Subcutaneous adipose tissue (tissue), 4 donors: Measurements from ENCODE around the gene RNFT2. TPM values are rescaled to one million over a fixed set of nuclear protein-coding genes. Genes with fewer than 3 reads are reported as not detected.

ENCODE experiments used
- CTCF ChIP-seq: fragments of 450-650 bp; IDR thresholded peaks from one replicate; pipeline ENCODE4 v1.5.1; 2016; ENCODE audit warnings: low read depth, mild to moderate bottlenecking, control low read depth, antibody characterized with exemption, moderate library complexity
- total RNA-seq, 4 donors: library from RNA; depleted of rRNA; stranded (reverse); fragments of >200 nt; gene quantifications; one replicate each; pipeline ENCODE4 v1.1.0, GENCODE V29; 2016

RNFT2 gene
- total RNA-seq, 4 donors from 2014 or later: 0.49 to 2.6 (median 1.2) TPM

- TF ChIP-seq CTCF: no peak
Observed at GRCh38 chr12:116693286-116694227, 44.6 kb upstream of the RNFT2 start.

- TF ChIP-seq CTCF: no peak
Observed at GRCh38 chr12:116694653-116695463, 43.3 kb upstream of the RNFT2 start.

- TF ChIP-seq CTCF: no peak
Observed at GRCh38 chr12:116695464-116695725, 42.7 kb upstream of the RNFT2 start.

GRCh38 chr12:116697305-116697704 lies 40.8 kb upstream of the RNFT2 start:
- TF ChIP-seq CTCF: no peak

- TF ChIP-seq CTCF: no peak
Observed at GRCh38 chr12:116697716-116698115, 40.4 kb upstream of the RNFT2 start.

GRCh38 chr12:116698116-116698515 lies 40.0 kb upstream of the RNFT2 start:
- TF ChIP-seq CTCF: no peak

- TF ChIP-seq CTCF: no peak
Observed at GRCh38 chr12:116698554-116699075, 39.5 kb upstream of the RNFT2 start.
